Effector memory CD4-positive, alpha-beta T cell (primary cell): ENCODE data around the gene ANAPC1.
"Not testable (repeated sequence)": the region's sequence is repeated elsewhere in the genome, so short reads cannot be mapped to it uniquely, and the experiment has no call there.

ENCODE experiments used
- DNase-seq, 3 donors: peaks; one replicate each; pipeline ENCODE4 v3.0.0-alpha.2; 2020
- H3K27ac ChIP-seq: 2 replicates; pipeline ENCODE4 v1.7.0; 2013; ENCODE audit warnings: mild to moderate bottlenecking, low read length, moderate library complexity; ENCODE audit not compliant: insufficient read depth, poor library complexity, severe bottlenecking
- H3K27me3 ChIP-seq: replicated peaks from 2 replicates; pipeline ENCODE4 v1.7.0; 2013; ENCODE audit warnings: mild to moderate bottlenecking, low read length; ENCODE audit not compliant: insufficient read depth, control insufficient read depth, poor library complexity, severe bottlenecking
- H3K36me3 ChIP-seq: 2 replicates; pipeline ENCODE4 v1.7.0; 2013; ENCODE audit warnings: mild to moderate bottlenecking, low read length, moderate library complexity; ENCODE audit not compliant: control insufficient read depth, insufficient read depth
- H3K4me1 ChIP-seq: 2 replicates; pipeline ENCODE4 v1.7.0; 2013; ENCODE audit warnings: low read length, mild to moderate bottlenecking; ENCODE audit not compliant: control insufficient read depth, insufficient read depth, poor library complexity, severe bottlenecking
- H3K4me3 ChIP-seq: 2 replicates; pipeline ENCODE4 v1.7.0; 2013; ENCODE audit warnings: low read length, low read depth, mild to moderate bottlenecking; ENCODE audit not compliant: insufficient read depth, poor library complexity, severe bottlenecking
- H3K9me3 ChIP-seq: 2 replicates; pipeline ENCODE4 v1.7.0; 2013; ENCODE audit warnings: mild to moderate bottlenecking, low read length, moderate library complexity; ENCODE audit not compliant: control insufficient read depth

ANAPC1 gene

GRCh38 chr2:111828217-111828766 is 55.7 kb downstream of the ANAPC1 start:
- not testable (repeated sequence) for H3K4me1 ChIP-seq, DNase-seq, H3K4me3 ChIP-seq, H3K27me3 ChIP-seq, H3K36me3 ChIP-seq, H3K27ac ChIP-seq, H3K9me3 ChIP-seq

GRCh38 chr2:111812970-111813622 is 70.9 kb downstream of the ANAPC1 start:
- H3K4me3 ChIP-seq, H3K4me1 ChIP-seq, H3K27me3 ChIP-seq, H3K36me3 ChIP-seq, H3K27ac ChIP-seq, DNase-seq, H3K9me3 ChIP-seq: not testable (repeated sequence)

GRCh38 chr2:111790633-111791032 is 93.4 kb downstream of the ANAPC1 start:
- H3K4me3 ChIP-seq, H3K36me3 ChIP-seq, H3K27me3 ChIP-seq, H3K27ac ChIP-seq, DNase-seq, H3K9me3 ChIP-seq, H3K4me1 ChIP-seq: not testable (repeated sequence)

GRCh38 chr2:111784081-111784480 is 99.9 kb downstream of the ANAPC1 start:
- H3K36me3 ChIP-seq, DNase-seq, H3K4me1 ChIP-seq, H3K27ac ChIP-seq, H3K4me3 ChIP-seq, H3K9me3 ChIP-seq, H3K27me3 ChIP-seq: not testable (repeated sequence)

GRCh38 chr2:111782195-111782594 is 101.8 kb downstream of the ANAPC1 start:
- H3K4me3 ChIP-seq, H3K36me3 ChIP-seq, H3K27me3 ChIP-seq, H3K4me1 ChIP-seq, DNase-seq, H3K9me3 ChIP-seq, H3K27ac ChIP-seq: not testable (repeated sequence)

GRCh38 chr2:111781443-111782094 is 102.4 kb downstream of the ANAPC1 start:
- not testable (repeated sequence) for H3K4me3 ChIP-seq, H3K27ac ChIP-seq, H3K36me3 ChIP-seq, H3K4me1 ChIP-seq, H3K9me3 ChIP-seq, DNase-seq, H3K27me3 ChIP-seq

- DNase-seq, H3K27me3 ChIP-seq, H3K4me1 ChIP-seq, H3K4me3 ChIP-seq, H3K27ac ChIP-seq, H3K36me3 ChIP-seq, H3K9me3 ChIP-seq: not testable (repeated sequence)
Measured at GRCh38 chr2:111777155-111777554, 106.8 kb downstream of the ANAPC1 start.

GRCh38 chr2:111776296-111776695 is 107.7 kb downstream of the ANAPC1 start:
- not testable (repeated sequence) for H3K27ac ChIP-seq, H3K27me3 ChIP-seq, H3K4me1 ChIP-seq, H3K4me3 ChIP-seq, DNase-seq, H3K36me3 ChIP-seq, H3K9me3 ChIP-seq

- not testable (repeated sequence) for DNase-seq, H3K4me1 ChIP-seq, H3K27ac ChIP-seq, H3K4me3 ChIP-seq, H3K9me3 ChIP-seq, H3K27me3 ChIP-seq, H3K36me3 ChIP-seq
Measured at GRCh38 chr2:111772180-111772579, 111.8 kb downstream of the ANAPC1 start.

- not testable (repeated sequence) for H3K4me1 ChIP-seq
Measured at GRCh38 chr2:111770916-111771658, 112.9 kb downstream of the ANAPC1 start.

More at GRCh38 chr2:111770916-111771658, 112.9 kb downstream of the ANAPC1 start:
- not testable (repeated sequence) for H3K4me3 ChIP-seq, H3K9me3 ChIP-seq, H3K27me3 ChIP-seq, H3K36me3 ChIP-seq, H3K27ac ChIP-seq, DNase-seq
